T-cell (primary cell): ENCODE measurements around the gene HNRNPA0. TPM values are rescaled to one million over a fixed set of nuclear protein-coding genes. Genes with fewer than 3 reads are reported as not detected.

Experiments used
- ATAC-seq, 4 experiments: fragments of 200-7000 bp in 3 of 4; fragments of 150-1000 bp in 1 of 4; cut with Tn5 transposase; replicated peaks in 1 of 4; 1 replicate in 3 of 4; 2 replicates in 1 of 4; pipeline ENCODE4 v1.10.0; 2021; ENCODE audit warnings: moderate library complexity in 3 of 4, mild to moderate bottlenecking in 2 of 4, moderate number of reproducible peaks in 1 of 4
- CTCF ChIA-PET, 2 donors: fragments of 300-600 bp; sonication (Branson Sonifier 250); formaldehyde crosslinking; loops; one replicate each; lab custom pipeline; 2022; ENCODE audit warnings: antibody characterized with exemption in 2 of 2; lab: Charles Lee
- POLR2A ChIA-PET, 2 donors: fragments of 300-600 bp; sonication (Branson Sonifier 250); formaldehyde crosslinking; loops; one replicate each; lab custom pipeline; 2022; ENCODE audit warnings: antibody characterized with exemption in 2 of 2; lab: Charles Lee
- DNase-seq, 35 experiments: peaks; one replicate each; pipeline versions ENCODE4 v3.0.0 to v3.0.0-alpha.2; 2013 to 2023
- H3K27ac ChIP-seq: one replicate; pipeline ENCODE4 v1.5.1; 2013; ENCODE audit warnings: low read length
- H3K27me3 ChIP-seq, 2 experiments: replicated peaks in 1 of 2; 1 replicate in 1 of 2; 2 replicates in 1 of 2; pipeline versions ENCODE4 v1.6.1 to v1.7.0; 2013; ENCODE audit warnings: low read length in 1 of 2, mixed read lengths in 1 of 2; ENCODE audit not compliant: control insufficient read depth in 2 of 2, insufficient read depth in 2 of 2; ENCODE audit errors: extremely low read depth in 1 of 2
- H3K36me3 ChIP-seq, 2 donors: 1 replicate in 1 of 2; 2 replicates in 1 of 2; pipeline versions ENCODE4 v1.6.1 to v1.7.0; 2013; ENCODE audit warnings: low read length in 1 of 2; ENCODE audit not compliant: control insufficient read depth in 2 of 2, insufficient read depth in 1 of 2; ENCODE audit errors: extremely low read depth in 1 of 2
- H3K4me1 ChIP-seq, 2 experiments: 1 replicate in 1 of 2; 2 replicates in 1 of 2; pipeline versions ENCODE4 v1.6.1 to v1.7.0; 2013; ENCODE audit warnings: low read length in 2 of 2, mixed read lengths in 1 of 2; ENCODE audit not compliant: insufficient read depth in 2 of 2, control insufficient read depth in 1 of 2; ENCODE audit errors: extremely low read depth in 1 of 2
- H3K4me3 ChIP-seq, 2 donors: 1 replicate in 1 of 2; 2 replicates in 1 of 2; pipeline versions ENCODE4 v1.5.1 to v1.7.0; 2013; ENCODE audit warnings: mild to moderate bottlenecking in 2 of 2, low read length in 1 of 2, moderate library complexity in 1 of 2; ENCODE audit not compliant: control insufficient read depth in 1 of 2; ENCODE audit errors: extremely low read depth in 1 of 2
- H3K9me3 ChIP-seq: 2 replicates; pipeline ENCODE4 v1.7.0; 2013
- H3K27ac Mint-ChIP-seq, 2 donors: one replicate each; pipeline ENCODE4 v1.8.0; 2020 to 2021; ENCODE audit warnings: mild to moderate bottlenecking in 2 of 2, mixed read lengths in 2 of 2
- H3K27me3 Mint-ChIP-seq, 2 donors: one replicate each; pipeline ENCODE4 v1.8.0; 2021 to 2022; ENCODE audit warnings: mixed read lengths in 2 of 2
- H3K36me3 Mint-ChIP-seq: one replicate; pipeline ENCODE4 v1.8.0; 2021; ENCODE audit warnings: mixed read lengths
- H3K4me1 Mint-ChIP-seq, 3 donors: one replicate each; pipeline ENCODE4 v1.8.0; 2020 to 2022; ENCODE audit warnings: mixed read lengths in 3 of 3, mild to moderate bottlenecking in 1 of 3
- H3K4me3 Mint-ChIP-seq, 3 donors: one replicate each; pipeline ENCODE4 v1.8.0; 2020 to 2022; ENCODE audit warnings: mild to moderate bottlenecking in 3 of 3, mixed read lengths in 3 of 3, moderate library complexity in 3 of 3
- H3K9me3 Mint-ChIP-seq, 3 donors: one replicate each; pipeline ENCODE4 v1.8.0; 2020 to 2022; ENCODE audit warnings: mixed read lengths in 3 of 3
- WGBS: methylation state at CpG from one replicate; pipeline ENCODE4 v1.1.5; 2013; ENCODE audit warnings: missing lambda C conversion rate; ENCODE audit not compliant: insufficient coverage; 5-methylcytosine and 5-hydroxymethylcytosine counted together
- total RNA-seq, 35 experiments: library from RNA in 6 of 35; stranded (reverse) in 6 of 35; fragments of 120-200 nt in 1 of 35; gene quantifications; one replicate each; pipeline versions ENCODE4 v1.2.1 to v1.2.4 and lab custom pipeline; 2013 to 2026

Gene HNRNPA0
- total RNA-seq, 5 donors from 2014 or later (not counting 1 experiment from before 2014, with no cell fraction given): 30.3 to 41.4 (median 32.7) TPM

DNA sequence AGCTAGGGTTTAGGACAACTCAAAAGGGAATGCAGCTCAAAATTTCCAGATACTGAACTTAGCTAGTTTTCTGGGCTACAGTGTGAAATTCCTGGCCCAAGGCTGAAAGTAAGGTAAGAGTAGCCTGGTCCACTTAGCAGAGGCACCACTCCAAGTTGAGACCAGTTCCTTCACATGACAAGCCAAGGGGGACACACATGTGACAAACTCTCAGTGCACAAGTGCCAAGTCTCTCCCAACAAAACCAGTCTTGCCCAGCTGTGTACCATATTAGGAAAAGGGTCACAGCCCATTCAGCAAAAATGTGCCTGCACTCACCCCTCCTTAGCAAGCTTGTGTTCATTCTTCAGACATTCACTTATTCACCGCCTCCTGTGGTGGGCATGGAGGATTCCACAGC lies 46.1 kb downstream of the HNRNPA0 start:
- no peak overlapping the region for H3K27ac Mint-ChIP-seq

GRCh38 chr5:137706841-137707240 lies 47.3 kb downstream of the HNRNPA0 start:
- Histone ChIP-seq H3K27me3 (no peaks in the 10 kb centered on the region), H3K4me3 (no peak overlapping the region), H3K36me3 (peaks cover 11 to 25% of the 10 kb centered on the region in 2 donors), H3K4me1 (peaks cover 0 to 2% of the 10 kb centered on the region in 2 experiments), H3K9me3 (no peaks in the 10 kb centered on the region), H3K27ac (no peak overlapping the region)
- Mint-ChIP-seq H3K27ac (no peak overlapping the region), H3K4me1 (peaks cover 0 to 7% (median 0%) of the 10 kb centered on the region in 3 donors), H3K27me3 (no peaks in the 10 kb centered on the region), H3K9me3 (no peaks in the 10 kb centered on the region), H3K36me3 (peaks cover 71% of the 10 kb centered on the region), H3K4me3 (no peak overlapping the region)
- ChIA-PET POLR2A (no interaction called here), CTCF (no interaction called here)
- no peak for DNase-seq
- ATAC-seq: no peak
- whole genome bisulfite sequencing: 100% methylated on average over 1 of the region's 2 CpGs

More for the DNA sequence above, 46.1 kb downstream of the HNRNPA0 start:
- no peaks in the 10 kb centered on the region for H3K27me3 ChIP-seq
- peaks cover 69% of the 10 kb centered on the region for H3K36me3 Mint-ChIP-seq
- peaks cover 0 to 7% (median 0%) of the 10 kb centered on the region in 3 donors for H3K4me1 Mint-ChIP-seq
- H3K9me3 ChIP-seq: no peaks in the 10 kb centered on the region
- no peak overlapping the region for H3K4me3 Mint-ChIP-seq
- H3K27me3 Mint-ChIP-seq: no peaks in the 10 kb centered on the region
- no peak overlapping the region for H3K4me3 ChIP-seq
- H3K9me3 Mint-ChIP-seq: peaks cover 0 to 4% (median 3%) of the 10 kb centered on the region in 3 donors
- H3K4me1 ChIP-seq: peaks cover 0 to 2% of the 10 kb centered on the region in 2 experiments
- ATAC-seq: no peak
- CTCF ChIA-PET: interaction anchor here in 1 of 2 donors (0.6 kb wide), 1 partner anchor 413 kb away, joined by 3 read pairs; no protein-coding TSS in a partner anchor
- H3K36me3 ChIP-seq: peaks cover 11 to 24% of the 10 kb centered on the region in 2 donors
- POLR2A ChIA-PET: no interaction called here
- 100% methylated on average over 1 of the region's 1 CpG for WGBS
- DNase-seq: no peak
- no peak overlapping the region for H3K27ac ChIP-seq

DNA sequence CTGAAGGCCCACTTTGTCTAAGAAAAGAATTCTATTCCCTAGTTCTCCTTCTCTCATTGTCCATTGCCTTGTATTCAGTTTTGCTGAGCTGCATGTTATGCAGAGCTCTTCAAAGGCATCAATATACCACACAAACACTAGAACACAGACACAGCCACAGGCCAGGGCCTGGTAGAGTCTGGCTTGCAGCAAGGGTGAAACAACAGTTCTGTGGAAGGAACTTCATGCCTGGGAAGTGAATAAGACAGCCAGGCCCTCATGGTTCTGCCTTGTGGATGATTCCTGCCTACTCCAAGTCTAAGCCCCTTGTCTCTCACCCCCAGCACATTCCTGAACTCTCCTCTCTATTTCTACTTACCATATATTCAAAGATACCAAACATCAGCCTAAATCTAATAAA lies 49.1 kb downstream of the HNRNPA0 start:
- no peak for DNase-seq
- Mint-ChIP-seq H3K4me3 (no peak overlapping the region), H3K27ac (no peak overlapping the region), H3K27me3 (no peaks in the 10 kb centered on the region), H3K9me3 (no peaks in the 10 kb centered on the region), H3K4me1 (peaks cover 0 to 7% (median under 1%) of the 10 kb centered on the region in 3 donors), H3K36me3 (peaks cover 71% of the 10 kb centered on the region)
- POLR2A ChIA-PET: no interaction called here
- no peak overlapping the region for H3K4me3 ChIP-seq
- H3K4me1 ChIP-seq: peaks cover 0 to 2% of the 10 kb centered on the region in 2 experiments
- no peak for ATAC-seq
- H3K36me3 ChIP-seq: peaks cover 11 to 30% of the 10 kb centered on the region in 2 donors
- CTCF ChIA-PET: no interaction called here
- no peaks in the 10 kb centered on the region for H3K27me3 ChIP-seq
- H3K9me3 ChIP-seq: no peaks in the 10 kb centered on the region
- no peak overlapping the region for H3K27ac ChIP-seq

DNA sequence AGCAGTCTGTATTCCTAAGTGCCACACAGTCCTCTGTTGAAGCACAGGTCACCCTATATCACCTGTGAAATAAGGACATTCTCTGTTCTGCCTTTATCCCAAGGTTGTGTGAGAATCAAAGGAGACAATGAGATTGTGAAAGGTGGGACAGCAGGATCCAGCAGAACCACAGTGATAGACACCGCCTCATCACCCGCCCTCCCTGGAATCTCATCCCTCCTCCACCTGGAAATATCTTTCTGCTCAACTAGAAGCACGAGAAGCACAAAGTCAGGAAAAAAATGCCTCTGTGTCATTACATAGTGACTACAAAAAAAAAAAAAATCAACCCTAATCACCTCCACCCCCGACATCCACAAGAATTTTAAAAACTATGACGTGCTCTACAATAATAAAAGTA lies 50.6 kb downstream of the HNRNPA0 start:
- DNase-seq: no peak

DNA sequence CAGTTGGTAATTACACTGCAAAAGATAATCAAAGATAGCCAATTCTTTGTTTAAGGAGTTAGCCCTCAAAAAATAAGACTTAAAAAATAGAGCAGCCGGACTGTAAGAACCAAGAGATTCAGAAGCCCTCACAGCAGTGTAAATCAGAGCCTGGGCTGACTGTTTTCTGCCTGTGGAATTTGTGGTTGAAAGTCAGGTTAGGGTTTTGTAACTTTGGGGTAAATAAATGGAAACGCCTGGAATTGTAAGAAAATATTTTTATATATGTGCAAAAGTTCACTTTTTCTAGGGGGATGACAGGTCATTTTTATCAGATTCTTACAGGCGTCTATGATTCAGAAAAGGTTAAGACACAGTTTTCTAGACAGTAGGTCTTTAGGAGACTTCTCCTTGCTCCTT lies 53.9 kb downstream of the HNRNPA0 start:
- no peaks in the 10 kb centered on the region for H3K9me3 ChIP-seq
- no peak overlapping the region for H3K4me3 ChIP-seq
- ATAC-seq (no peak), DNase-seq (no peak)
- H3K4me3 Mint-ChIP-seq: no peak overlapping the region
- H3K4me1 Mint-ChIP-seq: peaks cover 39 to 42% (median 40%) of the 10 kb centered on the region in 3 donors
- peaks cover 44% of the 10 kb centered on the region for H3K36me3 Mint-ChIP-seq
- 100% methylated on average over 1 of the region's 3 CpGs for WGBS
- H3K27me3 ChIP-seq: no peaks in the 10 kb centered on the region
- peaks cover 9 to 10% of the 10 kb centered on the region in 2 donors for H3K36me3 ChIP-seq
- H3K27me3 Mint-ChIP-seq: no peaks in the 10 kb centered on the region
- H3K27ac ChIP-seq: no peak overlapping the region
- ChIA-PET CTCF (interaction anchor here in 1 of 2 donors (0.6 to 1.0 kb wide), 2 partner anchors 42 to 77 kb away, joined by 4 to 6 read pairs; no protein-coding TSS in a partner anchor), POLR2A (no interaction called here)
- peak overlapping the region; percentile 9 to 36 for H3K27ac Mint-ChIP-seq
- H3K9me3 Mint-ChIP-seq: no peaks in the 10 kb centered on the region
- peaks cover 27 to 30% of the 10 kb centered on the region in 2 experiments for H3K4me1 ChIP-seq

More for the DNA sequence above, 50.6 kb downstream of the HNRNPA0 start:
- Histone ChIP-seq H3K27ac (no peak overlapping the region), H3K4me1 (peaks cover 0 to 3% of the 10 kb centered on the region in 2 experiments), H3K27me3 (no peaks in the 10 kb centered on the region), H3K9me3 (no peaks in the 10 kb centered on the region), H3K36me3 (peaks cover 7 to 18% of the 10 kb centered on the region in 2 donors), H3K4me3 (no peak overlapping the region)
- H3K4me1 Mint-ChIP-seq: peaks cover 8 to 9% (median 9%) of the 10 kb centered on the region in 3 donors
- H3K36me3 Mint-ChIP-seq: peaks cover 66% of the 10 kb centered on the region
- ChIA-PET POLR2A (no interaction called here), CTCF (no interaction called here)
- no peak overlapping the region for H3K4me3 Mint-ChIP-seq
- H3K27ac Mint-ChIP-seq: no peak overlapping the region
- no peaks in the 10 kb centered on the region for H3K27me3 Mint-ChIP-seq
- WGBS: 60% methylated on average over 1 of the region's 5 CpGs
- no peaks in the 10 kb centered on the region for H3K9me3 Mint-ChIP-seq
- no peak for ATAC-seq

GRCh38 chr5:137699336-137700281 lies 54.6 kb downstream of the HNRNPA0 start:
- no peak for ATAC-seq
- peaks cover 39% of the 10 kb centered on the region for H3K36me3 Mint-ChIP-seq
- Histone ChIP-seq H3K4me1 (peaks cover 33 to 37% of the 10 kb centered on the region in 2 experiments), H3K27ac (no peak overlapping the region), H3K9me3 (no peaks in the 10 kb centered on the region), H3K4me3 (no peak overlapping the region), H3K27me3 (no peaks in the 10 kb centered on the region), H3K36me3 (peaks cover 9 to 10% of the 10 kb centered on the region in 2 donors)
- 81% methylated on average over 3 of the region's 9 CpGs for WGBS
- H3K27me3 Mint-ChIP-seq: no peaks in the 10 kb centered on the region
- POLR2A ChIA-PET: no interaction called here
- peak overlapping the region; percentile 9 to 36 for H3K27ac Mint-ChIP-seq
- peaks cover 46 to 48% (median 47%) of the 10 kb centered on the region in 3 donors for H3K4me1 Mint-ChIP-seq
- no peak overlapping the region for H3K4me3 Mint-ChIP-seq
- CTCF ChIA-PET: interaction anchor here (0.6 to 1.0 kb wide), 3 partner anchors 38 to 78 kb away, joined by 3 to 6 read pairs (median 4); no protein-coding TSS in a partner anchor
- H3K9me3 Mint-ChIP-seq: no peaks in the 10 kb centered on the region
- DNase-seq: no peak
